H7 (cell line): ENCODE data around the gene CCL4L2. TPM values are rescaled to one million over a fixed set of nuclear protein-coding genes. Genes with fewer than 3 reads are reported as not detected.
"Not testable (repeated sequence)": the region's sequence is repeated elsewhere in the genome, so short reads cannot be mapped to it uniquely, and the experiment has no call there.

Source experiments
- DNase-seq: peaks from one replicate; pipeline ENCODE4 v3.0.0; 2012
- H3K27me3 ChIP-seq: 2 replicates; pipeline ENCODE4 v1.6.0; 2011; ENCODE audit warnings: mild to moderate bottlenecking, low read length; ENCODE audit not compliant: control insufficient read depth, insufficient read depth
- H3K36me3 ChIP-seq: replicated peaks from 2 replicates; pipeline ENCODE4 v1.5.1; 2011; ENCODE audit warnings: low read length; ENCODE audit not compliant: control insufficient read depth, insufficient read depth
- H3K4me3 ChIP-seq: 2 replicates; pipeline ENCODE4 v1.5.1; 2011; ENCODE audit warnings: low read depth, mild to moderate bottlenecking, control low read depth, low read length, moderate library complexity; ENCODE audit not compliant: insufficient read depth
- total RNA-seq: library from RNA; depleted of rRNA; stranded (reverse); fragments of >200 nt; shearing (Covaris generic); gene quantifications from 2 replicates; pipeline ENCODE4 v1.2.3, GENCODE V29; 2014

CCL4L2 gene
- total RNA-seq, 1 experiment from 2014 or later, result not detected

- H3K4me3 ChIP-seq, DNase-seq: not testable (repeated sequence)
Observed at GRCh38 chr17:36190549-36191330, 20.1 kb upstream of the CCL4L2 start.

GRCh38 chr17:36193216-36193775 is 17.6 kb upstream of the CCL4L2 start:
- Histone ChIP-seq H3K36me3 (no peaks in the 10 kb centered on the region), H3K4me3 (no peak overlapping the region), H3K27me3 (no peaks in the 10 kb centered on the region)
- no peak for DNase-seq

More at GRCh38 chr17:36190549-36191330, 20.1 kb upstream of the CCL4L2 start:
- not testable (repeated sequence) for H3K36me3 ChIP-seq, H3K27me3 ChIP-seq

- not testable (repeated sequence) for H3K36me3 ChIP-seq, DNase-seq, H3K27me3 ChIP-seq, H3K4me3 ChIP-seq
Observed at GRCh38 chr17:36194147-36194831, 16.6 kb upstream of the CCL4L2 start.

- not testable (repeated sequence) for H3K27me3 ChIP-seq, DNase-seq, H3K4me3 ChIP-seq
Observed at GRCh38 chr17:36194832-36195433, 15.9 kb upstream of the CCL4L2 start.

GRCh38 chr17:36195434-36196130 is 15.3 kb upstream of the CCL4L2 start:
- DNase-seq, result no peak
- Histone ChIP-seq H3K27me3 (no peaks in the 10 kb centered on the region), H3K4me3 (no peak overlapping the region), H3K36me3 (no peaks in the 10 kb centered on the region)

More at GRCh38 chr17:36194832-36195433, 15.9 kb upstream of the CCL4L2 start:
- not testable (repeated sequence) for H3K36me3 ChIP-seq

GRCh38 chr17:36196131-36196486 is 14.8 kb upstream of the CCL4L2 start:
- Histone ChIP-seq H3K36me3 (no peaks in the 10 kb centered on the region), H3K27me3 (no peaks in the 10 kb centered on the region), H3K4me3 (no peak overlapping the region)
- DNase-seq, result no peak

GRCh38 chr17:36197387-36197703 is 13.5 kb upstream of the CCL4L2 start:
- H3K4me3 ChIP-seq, result no peak overlapping the region
- H3K27me3 ChIP-seq, result no peaks in the 10 kb centered on the region
- no peaks in the 10 kb centered on the region for H3K36me3 ChIP-seq
- no peak for DNase-seq

GRCh38 chr17:36198831-36199465 is 11.9 kb upstream of the CCL4L2 start:
- Histone ChIP-seq H3K4me3 (no peak overlapping the region), H3K27me3 (no peaks in the 10 kb centered on the region), H3K36me3 (no peaks in the 10 kb centered on the region)
- no peak for DNase-seq

GRCh38 chr17:36201102-36201501 is 9.8 kb upstream of the CCL4L2 start:
- H3K4me3 ChIP-seq, DNase-seq, H3K36me3 ChIP-seq, H3K27me3 ChIP-seq: not testable (repeated sequence)

GRCh38 chr17:36201506-36201905 is 9.4 kb upstream of the CCL4L2 start:
- not testable (repeated sequence) for DNase-seq, H3K36me3 ChIP-seq, H3K4me3 ChIP-seq, H3K27me3 ChIP-seq

- no peak for DNase-seq
- no peak overlapping the region for H3K4me3 ChIP-seq
- no peaks in the 10 kb centered on the region for H3K27me3 ChIP-seq
- H3K36me3 ChIP-seq, result no peaks in the 10 kb centered on the region
Observed at GRCh38 chr17:36203335-36203734, 7.5 kb upstream of the CCL4L2 start.

GRCh38 chr17:36204724-36205500 is 6.0 kb upstream of the CCL4L2 start:
- Histone ChIP-seq H3K27me3 (no peaks in the 10 kb centered on the region), H3K4me3 (no peak overlapping the region), H3K36me3 (no peaks in the 10 kb centered on the region)
- DNase-seq, result no peak

- Histone ChIP-seq H3K27me3 (no peaks in the 10 kb centered on the region), H3K36me3 (no peaks in the 10 kb centered on the region), H3K4me3 (no peak overlapping the region)
- no peak for DNase-seq
Observed at GRCh38 chr17:36205637-36206485, 5.0 kb upstream of the CCL4L2 start.
